WI38 (cell line): ENCODE data around the gene ERF.
A peak's percentile ranks its signal among the peaks of the same experiment; 100 is the strongest.

Experiments
- H3K4me3 ChIP-seq: 2 replicates; pipeline ENCODE4 v1.5.1; 2011; ENCODE audit warnings: low read depth, mild to moderate bottlenecking, control low read depth, low read length
- TF ChIP-seq, protein P1 (sequence below): IDR thresholded peaks from 2 replicates; pipeline ENCODE4 v1.5.1; 2012; ENCODE audit warnings: low read depth, mild to moderate bottlenecking, control low read depth, low read length

Gene ERF

DNA sequence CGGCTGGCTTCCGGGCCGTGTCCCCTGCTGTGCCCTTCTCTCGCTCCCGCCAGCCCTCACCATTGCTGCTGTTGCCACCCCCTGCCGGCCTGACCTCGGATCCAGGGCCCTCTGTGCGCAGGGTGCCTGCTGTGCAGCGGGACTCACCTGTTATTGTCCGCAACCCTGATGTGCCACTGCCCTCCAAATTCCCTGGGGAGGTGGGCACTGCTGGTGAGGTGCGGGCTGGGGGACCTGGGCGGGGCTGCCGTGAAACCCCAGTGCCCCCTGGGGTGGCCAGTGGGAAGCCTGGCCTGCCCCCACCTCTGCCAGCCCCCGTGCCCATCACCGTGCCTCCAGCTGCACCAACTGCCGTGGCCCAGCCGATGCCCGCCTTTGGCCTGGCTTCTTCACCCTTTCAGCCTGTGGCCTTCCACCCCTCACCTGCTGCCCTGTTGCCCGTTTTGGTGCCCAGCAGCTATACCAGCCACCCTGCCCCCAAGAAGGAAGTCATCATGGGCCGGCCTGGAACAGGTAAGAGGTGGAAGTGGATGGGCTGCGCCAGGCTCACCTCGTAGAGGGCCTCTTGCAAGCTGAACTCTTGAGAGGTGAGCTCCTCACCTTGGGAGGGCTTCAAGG lies 19.2 kb upstream of the ERF start:
- TF ChIP-seq, protein P1, sequence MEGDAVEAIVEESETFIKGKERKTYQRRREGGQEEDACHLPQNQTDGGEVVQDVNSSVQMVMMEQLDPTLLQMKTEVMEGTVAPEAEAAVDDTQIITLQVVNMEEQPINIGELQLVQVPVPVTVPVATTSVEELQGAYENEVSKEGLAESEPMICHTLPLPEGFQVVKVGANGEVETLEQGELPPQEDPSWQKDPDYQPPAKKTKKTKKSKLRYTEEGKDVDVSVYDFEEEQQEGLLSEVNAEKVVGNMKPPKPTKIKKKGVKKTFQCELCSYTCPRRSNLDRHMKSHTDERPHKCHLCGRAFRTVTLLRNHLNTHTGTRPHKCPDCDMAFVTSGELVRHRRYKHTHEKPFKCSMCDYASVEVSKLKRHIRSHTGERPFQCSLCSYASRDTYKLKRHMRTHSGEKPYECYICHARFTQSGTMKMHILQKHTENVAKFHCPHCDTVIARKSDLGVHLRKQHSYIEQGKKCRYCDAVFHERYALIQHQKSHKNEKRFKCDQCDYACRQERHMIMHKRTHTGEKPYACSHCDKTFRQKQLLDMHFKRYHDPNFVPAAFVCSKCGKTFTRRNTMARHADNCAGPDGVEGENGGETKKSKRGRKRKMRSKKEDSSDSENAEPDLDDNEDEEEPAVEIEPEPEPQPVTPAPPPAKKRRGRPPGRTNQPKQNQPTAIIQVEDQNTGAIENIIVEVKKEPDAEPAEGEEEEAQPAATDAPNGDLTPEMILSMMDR: no peak

DNA sequence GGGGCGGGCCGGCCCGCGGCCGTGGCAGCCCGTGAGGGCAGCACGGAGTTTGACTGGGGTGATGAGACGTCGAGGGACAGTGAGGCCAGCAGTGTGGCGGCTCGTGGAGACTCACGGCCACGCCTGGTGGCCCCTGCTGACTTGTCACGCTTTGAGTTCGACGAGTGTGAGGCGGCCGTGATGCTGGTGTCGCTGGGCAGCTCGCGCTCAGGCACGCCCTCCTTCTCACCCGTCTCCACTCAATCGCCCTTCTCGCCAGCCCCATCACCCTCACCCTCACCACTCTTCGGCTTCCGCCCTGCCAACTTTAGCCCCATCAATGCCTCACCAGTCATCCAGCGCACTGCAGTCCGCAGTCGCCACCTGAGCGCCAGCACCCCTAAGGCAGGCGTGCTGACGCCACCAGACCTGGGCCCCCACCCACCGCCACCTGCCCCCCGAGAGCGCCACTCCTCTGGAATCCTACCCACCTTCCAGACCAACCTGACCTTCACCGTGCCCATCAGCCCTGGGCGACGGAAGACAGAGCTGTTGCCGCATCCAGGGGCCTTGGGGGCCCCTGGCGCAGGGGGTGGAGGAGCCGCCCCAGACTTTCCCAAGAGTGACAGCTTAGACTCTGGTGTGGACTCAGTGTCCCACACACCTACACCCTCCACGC lies 18.6 kb upstream of the ERF start:
- TF ChIP-seq, protein P1: no peak
- no peak overlapping the region for H3K4me3 ChIP-seq

More for the DNA sequence above, 19.2 kb upstream of the ERF start:
- H3K4me3 ChIP-seq: no peak overlapping the region

DNA sequence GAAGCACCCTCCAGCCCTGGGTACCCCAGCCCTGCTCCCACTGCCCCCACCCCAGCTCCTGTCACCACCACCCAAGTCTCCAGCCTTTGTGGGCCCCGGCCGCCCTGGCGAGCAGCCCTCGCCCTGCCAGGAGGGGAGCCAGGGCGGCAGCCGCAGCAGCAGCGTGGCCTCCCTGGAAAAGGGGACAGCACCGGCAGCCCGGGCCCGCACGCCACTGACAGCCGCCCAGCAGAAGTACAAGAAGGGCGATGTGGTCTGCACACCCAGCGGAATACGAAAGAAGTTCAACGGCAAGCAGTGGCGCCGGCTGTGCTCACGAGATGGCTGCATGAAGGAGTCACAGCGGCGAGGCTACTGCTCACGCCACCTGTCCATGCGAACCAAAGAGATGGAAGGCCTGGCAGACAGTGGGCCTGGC lies 18.1 kb upstream of the ERF start:
- TF ChIP-seq, protein P1: no peak
- H3K4me3 ChIP-seq: no peak overlapping the region

GRCh38 chr19:42272535-42272897 lies 17.6 kb upstream of the ERF start:
- no peak overlapping the region for H3K4me3 ChIP-seq
- TF ChIP-seq, protein P1: no peak

DNA sequence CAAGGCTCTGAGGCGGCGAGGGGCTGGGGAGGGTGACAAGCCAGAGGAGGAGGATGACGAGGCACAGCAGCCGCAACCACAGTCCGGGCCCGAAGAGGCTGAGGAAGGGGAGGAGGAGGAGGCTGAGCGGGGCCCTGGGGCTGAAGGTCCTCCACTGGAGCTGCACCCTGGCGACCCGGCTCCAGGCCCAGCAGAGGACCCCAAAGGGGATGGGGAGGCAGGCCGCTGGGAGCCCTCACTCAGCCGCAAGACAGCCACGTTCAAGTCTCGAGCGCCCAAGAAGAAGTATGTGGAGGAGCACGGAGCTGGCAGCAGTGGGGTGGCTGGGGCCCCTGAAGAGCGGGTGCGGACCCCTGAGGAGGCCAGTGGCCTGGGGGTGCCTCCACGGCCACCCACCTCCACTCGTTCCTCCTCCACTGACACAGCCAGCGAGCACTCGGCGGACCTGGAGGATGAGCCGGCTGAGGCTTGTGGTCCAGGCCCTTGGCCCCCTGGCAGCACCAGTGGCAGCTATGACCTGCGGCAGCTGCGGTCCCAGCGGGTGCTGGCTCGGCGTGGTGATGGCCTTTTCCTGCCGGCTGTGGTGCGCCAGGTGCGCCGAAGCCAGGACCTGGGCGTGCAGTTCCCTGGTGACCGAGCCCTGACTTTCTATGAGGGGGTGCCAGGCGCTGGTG lies 17.1 kb upstream of the ERF start:
- H3K4me3 ChIP-seq: no peak overlapping the region
- TF ChIP-seq, protein P1: no peak

GRCh38 chr19:42271045-42271419 lies 16.1 kb upstream of the ERF start:
- peak overlapping the region; percentile 69 for H3K4me3 ChIP-seq
- TF ChIP-seq, protein P1: no peak
